Stimulated activated CD8-positive, alpha-beta memory T cell treated with anti-CD3 and anti-CD28 coated beads, Interleukin-15, amount 100 ng/mL, for 24 hours (primary cell): ENCODE results near the gene ASXL2.
"Not testable (repeated sequence)": the region's sequence is repeated elsewhere in the genome, so short reads cannot be mapped to it uniquely, and the experiment has no call there.

Experiments used
- DNase-seq: peaks from one replicate; pipeline ENCODE4 v3.0.0-alpha.2; 2020; ENCODE audit warnings: low read depth

The ASXL2 gene

DNA sequence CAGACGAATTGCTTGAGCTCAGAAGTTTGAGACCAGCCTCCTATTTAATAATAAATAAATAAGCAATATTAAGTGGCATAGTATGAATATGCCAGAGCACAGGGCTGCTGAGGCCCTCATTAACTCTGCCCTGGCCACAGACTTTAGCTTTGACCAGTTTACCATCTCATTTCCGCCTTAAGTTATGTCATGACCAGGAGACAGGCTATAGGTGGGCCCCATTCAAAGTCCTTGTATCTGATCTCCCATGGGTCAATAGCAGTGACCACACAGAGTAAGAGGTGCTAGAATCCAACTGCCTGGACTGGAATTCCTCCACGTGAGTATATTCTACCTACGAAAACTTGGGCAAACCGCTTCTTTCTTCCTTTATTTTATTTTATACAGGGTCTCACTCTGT lies 13.4 kb upstream of the ASXL2 start:
- DNase-seq, result no peak

DNA sequence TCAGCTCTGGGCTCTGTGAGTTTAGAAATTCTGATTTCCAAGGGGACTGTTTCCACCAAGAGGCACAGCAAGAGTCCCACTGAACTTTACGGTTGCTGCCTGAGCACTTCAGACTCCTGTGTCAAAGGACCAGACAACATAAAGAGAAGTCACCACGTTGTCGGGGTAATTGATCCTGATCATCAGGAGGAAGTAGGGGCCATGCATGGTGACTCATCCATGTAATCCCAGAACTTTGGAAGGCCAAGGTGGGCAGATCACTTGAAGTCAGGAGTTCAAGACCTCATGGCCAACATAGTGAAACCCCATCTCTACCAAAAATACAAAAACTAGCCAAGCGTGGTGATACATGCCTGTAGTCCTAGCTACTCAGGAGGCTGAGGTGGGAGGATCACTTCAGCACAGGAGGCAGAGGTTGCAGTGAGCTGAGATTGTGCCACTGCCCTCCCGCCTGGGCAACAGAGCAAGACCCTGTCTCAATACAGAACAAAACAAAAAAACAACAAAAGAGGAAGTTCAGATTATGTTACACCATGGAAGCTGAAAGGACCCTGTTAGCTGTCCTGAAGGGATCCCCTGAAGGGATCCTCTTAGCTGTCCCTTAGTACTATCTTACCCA lies 9.4 kb upstream of the ASXL2 start:
- DNase-seq, result no peak

DNA sequence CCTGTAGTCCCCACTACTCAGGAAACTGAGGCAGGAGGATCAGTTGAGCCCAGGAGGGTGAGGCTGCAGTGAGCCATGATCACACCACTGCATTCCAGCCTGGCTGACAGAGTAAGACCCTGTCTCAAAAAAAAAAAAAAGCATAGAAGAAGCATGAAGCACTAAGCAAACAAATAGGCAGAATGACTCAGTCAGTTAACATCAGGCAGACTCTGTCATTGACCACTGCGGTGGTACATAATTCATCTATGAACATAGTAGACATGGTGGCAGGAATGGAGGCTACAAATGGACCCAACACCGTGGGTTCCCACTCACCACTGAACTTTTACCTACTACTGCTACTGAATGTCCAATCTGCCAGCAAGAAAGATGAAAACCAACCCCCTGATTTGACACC lies 7.6 kb upstream of the ASXL2 start:
- no peak for DNase-seq

DNA sequence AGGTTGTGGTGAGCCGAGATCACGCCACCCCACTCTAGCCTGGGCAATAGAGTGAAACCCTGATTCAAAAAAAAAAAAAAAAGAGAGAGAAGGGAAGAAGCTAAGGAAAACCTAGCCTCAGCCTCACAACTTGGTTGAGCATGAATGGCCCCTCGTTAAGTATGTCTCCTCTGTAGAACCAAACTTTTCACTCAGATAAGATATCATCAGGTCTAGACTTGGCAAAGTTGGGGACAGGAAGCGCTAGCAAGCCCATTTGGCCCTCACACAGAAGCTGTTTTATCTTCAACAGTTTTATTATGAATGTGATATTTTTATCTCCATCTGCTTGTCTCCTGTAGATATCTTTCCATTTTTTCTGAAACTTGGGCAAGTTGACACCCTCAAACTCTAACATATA lies 3.5 kb upstream of the ASXL2 start:
- DNase-seq, result no peak

DNA sequence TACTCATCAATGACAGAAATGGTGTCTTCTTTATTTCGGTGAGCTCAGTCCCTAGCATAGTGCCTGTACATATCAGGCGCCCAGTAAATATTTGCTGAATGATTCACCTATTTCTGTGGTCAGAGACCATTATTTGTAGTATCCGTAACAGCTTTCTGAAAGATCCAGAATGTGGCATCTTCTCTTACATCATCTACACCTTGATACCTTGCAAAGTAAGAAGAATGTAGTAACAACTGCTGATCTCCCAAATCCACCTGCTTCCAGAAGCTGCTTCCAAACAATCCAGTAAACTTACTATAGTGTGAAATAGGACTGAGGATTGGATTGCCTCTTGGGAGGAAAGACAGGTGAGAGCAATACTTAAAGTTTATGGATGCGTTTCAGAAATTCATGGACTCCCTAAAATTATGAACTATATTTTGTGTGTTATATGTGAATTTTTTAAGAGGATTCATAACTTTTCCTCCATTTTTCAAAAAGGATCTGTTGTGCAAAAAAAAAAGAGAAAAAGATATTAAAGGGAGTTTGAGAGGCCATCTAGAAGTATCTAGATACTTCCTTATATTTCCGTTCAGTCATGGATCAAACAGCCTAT lies 945 bp upstream of the ASXL2 start:
- DNase-seq, result no peak

DNA sequence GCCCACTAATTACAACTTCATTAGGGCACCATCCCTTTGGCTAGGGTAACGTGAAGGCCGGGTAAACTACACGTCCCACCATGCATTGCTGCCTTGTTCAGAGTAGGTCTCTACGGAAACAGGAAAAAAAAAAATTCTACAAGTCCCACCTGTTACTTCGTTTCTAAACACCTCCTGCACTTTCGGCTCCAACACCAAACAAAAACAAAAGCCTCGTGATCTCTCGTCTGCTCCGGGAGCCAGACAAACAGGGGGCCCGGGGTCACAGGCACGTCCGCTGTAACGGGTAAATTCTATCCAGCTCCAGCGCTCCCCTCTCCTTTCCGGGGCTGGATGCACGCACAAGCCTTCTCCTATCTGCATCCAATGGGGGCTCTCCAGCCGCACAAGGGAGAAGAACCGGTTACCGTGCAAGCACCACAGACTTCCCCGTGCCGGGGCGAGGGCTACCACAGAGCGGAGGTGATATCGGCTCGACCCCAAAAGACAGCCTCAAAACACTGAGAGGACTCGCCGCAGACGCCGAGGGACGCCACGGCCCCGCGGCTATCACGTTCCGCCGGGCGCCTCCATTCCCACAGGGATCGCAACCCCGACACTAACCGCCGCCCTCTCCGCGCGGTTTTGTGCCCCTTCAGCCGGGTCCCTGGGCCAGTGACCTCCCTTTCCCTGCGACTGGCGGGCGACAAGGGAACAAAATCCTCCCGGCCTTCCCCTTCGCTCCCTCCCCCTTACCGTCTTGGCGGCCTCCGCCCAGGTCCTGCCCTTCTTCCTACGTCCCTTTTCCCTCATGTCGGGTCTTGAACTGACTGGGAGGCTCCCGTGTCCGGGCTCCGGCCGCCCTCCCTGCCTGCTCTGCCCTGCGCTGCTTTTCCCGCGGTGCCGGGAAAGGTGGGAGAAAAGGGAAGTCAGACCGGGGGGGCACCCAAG lies 591 bp downstream of the ASXL2 start:
- peak; percentile 14 for DNase-seq

DNA sequence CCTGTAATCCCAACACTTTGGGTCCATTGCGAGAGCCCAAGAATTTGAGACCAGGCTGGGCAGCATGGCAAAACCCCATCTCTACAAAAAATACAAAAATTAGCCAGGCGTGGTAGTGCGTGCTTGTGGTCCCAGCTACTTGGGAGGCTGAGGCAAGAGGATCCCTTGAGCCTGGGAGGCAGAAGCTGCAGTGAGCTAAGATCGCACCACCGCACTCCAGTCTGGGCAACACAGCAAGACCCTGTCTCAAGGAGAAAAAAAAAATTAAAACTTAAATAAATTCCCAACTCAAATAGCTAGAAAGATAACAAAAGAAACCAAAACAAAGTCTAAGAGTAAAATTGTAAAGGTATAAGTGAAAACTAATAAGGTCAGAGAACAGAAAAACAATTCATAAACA lies 6.2 kb downstream of the ASXL2 start:
- DNase-seq, result no peak

DNA sequence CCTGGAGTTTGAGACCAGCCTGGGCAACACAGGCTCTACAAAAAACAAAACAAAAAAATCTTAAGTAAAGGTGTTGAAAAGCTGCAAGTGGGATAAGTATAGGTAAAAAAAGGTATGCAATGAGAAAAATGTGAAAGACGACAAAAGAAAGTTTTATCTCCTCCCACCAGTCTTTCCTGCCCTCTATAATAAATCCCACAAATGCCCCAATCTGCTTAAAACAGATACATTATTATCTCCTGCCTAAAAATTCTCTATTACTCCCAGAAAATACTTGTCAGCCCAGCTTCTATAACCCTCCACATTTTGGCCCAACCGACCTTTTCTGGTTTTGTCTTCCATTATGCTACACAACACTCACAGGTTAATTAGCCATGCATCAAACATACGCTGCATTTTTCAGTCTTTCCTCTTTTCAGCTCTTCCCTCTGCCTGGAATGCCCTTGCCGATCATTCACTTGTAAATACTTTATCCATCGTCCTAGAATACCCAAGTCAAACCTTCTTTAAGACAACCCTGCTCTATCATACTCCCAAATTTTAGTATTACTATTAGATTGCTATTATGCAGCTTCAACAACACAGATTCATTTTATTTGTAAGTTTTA lies 10.8 kb downstream of the ASXL2 start:
- DNase-seq, result no peak

DNA sequence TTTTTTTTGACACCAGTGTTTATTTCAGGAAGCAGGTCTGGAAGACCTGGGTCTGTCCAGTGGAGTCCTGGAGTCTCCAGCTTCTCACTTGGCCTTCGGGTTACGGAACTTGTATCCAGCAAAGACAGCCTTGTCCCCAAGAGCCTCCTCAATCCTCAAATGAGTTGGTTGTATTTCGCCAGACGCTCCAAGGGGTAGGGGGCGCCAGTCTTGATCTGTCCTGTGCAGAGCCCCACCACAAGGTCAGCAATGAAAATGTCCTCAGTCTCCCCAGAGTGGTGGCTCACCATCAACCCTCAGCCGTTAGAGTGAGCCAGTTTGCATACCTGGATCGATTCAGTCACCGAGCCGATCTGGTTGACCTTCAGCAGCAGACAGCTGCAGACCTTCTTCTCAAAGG lies 21.9 kb downstream of the ASXL2 start:
- no peak for DNase-seq

DNA sequence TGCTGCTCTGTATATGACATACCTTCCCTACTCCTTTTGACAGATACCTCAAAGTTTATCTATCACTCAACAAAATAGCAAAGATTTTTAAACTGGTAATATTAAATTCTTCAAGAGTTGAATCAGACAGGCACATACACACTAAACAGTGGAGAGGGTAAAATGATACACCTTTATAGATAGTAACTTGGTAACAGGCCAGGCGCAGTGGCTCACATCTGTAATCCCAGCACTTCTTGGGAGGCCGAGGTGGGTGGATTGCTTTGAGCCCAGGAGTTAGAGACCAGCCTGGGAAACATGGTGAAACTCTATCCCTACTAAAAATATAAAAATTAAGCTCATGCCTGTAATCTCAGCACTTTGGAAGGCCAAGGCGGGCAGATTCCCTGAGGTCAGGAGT lies 23.2 kb downstream of the ASXL2 start:
- DNase-seq, result no peak

DNA sequence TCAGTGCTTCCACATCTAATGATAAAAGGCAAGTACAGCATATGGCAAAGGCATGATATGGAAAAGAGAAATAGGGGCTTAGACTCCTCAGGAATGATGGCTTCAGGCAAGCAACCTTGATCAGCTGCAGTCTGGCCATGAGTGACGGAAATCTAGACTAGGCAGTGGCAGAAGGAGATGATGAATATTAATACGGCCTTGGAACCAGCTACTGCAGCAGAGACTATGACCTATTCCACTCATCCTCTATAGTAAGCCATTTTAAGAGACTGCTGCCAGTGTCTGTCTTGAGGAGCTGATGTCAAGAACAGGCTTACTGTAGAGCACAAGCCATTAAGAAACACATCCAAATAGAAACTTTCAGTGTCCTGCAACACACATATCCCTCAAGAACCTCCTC lies 23.7 kb downstream of the ASXL2 start:
- DNase-seq, result no peak

DNA sequence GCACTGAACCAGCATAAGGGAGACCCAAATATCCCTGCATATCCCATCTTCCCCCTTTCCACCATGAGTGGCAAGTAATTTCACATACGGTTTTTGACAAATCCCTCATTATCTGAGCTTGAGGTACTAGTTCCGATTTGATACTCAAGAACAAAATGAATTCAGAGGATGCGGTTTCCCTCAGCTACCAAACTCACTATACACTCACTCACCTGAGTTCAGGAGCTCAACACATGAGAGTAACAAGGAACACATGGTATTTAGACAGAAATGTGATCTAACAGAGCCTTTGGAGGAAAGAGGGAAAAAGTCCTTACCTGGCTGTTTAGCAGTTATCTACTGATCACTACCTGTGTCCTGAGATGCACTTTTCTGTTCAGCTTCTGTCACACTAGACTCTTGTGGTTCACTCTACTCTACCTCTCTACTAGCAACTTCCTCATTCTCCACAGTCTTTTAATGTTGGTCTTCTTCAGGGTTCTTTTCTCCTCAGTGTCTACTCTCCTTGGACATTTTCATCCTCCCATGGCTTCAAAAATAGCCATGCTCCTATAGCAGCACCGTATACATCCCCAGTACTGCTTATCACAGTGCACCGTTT lies 25.1 kb downstream of the ASXL2 start:
- no peak for DNase-seq

DNA sequence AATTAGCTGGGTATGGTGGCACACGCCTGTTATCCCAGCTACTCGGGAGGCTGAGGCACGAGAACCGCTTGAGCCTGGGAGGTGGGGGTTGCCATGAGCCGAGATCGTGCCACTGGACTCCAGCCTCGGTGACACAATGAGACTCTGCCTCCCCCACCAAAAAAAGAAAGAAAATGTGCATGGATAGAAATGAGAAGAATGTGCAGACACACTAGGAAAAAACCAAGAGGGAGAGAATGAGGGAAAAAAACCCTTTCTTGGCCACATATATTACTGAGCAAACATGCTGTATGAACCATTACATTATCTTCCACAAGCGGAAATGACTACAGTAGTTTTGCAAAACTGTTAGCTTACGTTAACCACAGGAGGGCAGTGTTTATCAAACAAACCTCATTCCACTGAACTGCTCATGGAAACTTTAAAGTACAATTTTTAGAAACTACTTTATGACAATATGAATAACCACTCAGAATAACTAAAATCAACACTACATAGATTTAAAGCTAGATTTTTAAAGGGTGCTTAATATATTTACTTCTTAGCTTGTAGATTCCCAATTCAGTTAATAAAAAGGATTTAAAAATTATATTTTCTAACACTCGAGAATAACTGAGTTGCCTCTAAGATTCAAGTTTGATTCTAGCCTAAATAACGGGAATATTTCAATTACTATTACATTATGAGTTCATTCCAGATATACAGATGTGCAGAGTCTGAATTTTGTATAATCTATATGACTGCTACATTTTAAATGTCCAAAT lies 26.4 kb downstream of the ASXL2 start:
- DNase-seq, result no peak

DNA sequence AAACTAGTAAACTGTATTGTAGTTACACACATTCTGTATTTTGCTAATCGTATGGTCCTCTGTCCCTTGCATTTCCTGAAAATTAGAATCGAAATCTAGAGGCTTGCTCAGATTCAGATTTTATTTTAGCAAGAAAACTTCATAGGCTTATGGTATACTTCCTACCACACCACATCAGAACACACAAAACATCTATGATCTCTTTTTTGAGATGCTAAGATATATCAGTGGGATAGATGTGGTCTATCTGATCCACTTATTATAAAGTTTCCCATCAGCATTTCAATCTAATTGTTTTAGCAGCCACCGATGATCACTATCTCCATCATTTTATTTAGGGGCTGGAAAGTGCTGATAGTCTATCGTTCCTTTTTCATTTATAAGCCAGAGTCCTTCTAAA lies 27.9 kb downstream of the ASXL2 start:
- not testable (repeated sequence) for DNase-seq

DNA sequence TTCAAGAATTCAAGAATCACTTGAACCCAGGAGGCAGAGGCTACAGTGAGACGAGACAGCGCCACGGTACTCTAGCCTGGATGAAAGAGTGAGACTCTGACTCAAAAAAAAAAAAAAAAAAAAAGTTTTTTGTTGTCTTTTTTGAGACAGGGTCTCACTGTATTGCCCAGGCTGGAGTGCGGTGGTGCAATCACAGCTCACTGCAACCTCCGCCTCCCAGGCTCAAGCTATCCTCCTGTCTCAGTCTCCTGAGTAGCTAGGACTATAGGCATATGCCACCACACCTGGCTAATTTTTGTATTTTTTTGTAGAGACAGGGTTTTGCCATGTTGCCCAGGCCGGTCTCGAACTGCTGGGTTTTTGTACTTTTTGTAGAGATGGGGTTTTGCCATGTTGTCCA lies 28.9 kb downstream of the ASXL2 start:
- DNase-seq, result not testable (repeated sequence)

DNA sequence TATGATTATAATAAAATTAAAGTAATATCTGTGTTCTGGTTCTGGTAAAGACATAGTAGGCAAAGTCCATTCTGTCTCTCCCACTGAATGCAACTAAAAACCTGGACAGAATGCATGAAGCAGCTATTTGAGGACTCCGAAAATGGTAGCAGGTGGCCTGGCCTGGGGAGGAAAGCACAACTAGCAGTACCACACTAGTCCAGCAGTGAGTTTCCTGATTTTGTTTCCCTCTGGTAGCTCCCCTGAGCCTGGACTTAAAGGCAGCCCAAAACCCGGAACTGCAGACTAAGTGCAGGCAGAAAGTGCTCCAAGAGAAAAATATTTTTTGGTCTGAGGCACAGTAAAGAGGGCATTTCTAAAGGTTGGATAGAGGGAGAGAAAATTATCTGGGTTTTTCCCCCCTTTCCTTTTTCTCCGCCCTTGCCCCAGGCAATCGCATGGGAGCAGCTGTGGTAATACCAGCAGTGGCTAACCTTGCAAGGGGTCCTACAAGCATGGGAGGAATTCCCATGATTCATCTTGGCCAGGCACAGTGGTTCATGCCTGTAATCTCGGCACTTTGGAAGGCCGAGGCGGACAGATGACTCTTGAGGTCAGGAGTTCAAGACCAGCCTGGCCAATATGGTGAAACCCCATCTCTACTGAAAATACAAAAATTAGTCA lies 32.3 kb downstream of the ASXL2 start:
- no peak for DNase-seq

DNA sequence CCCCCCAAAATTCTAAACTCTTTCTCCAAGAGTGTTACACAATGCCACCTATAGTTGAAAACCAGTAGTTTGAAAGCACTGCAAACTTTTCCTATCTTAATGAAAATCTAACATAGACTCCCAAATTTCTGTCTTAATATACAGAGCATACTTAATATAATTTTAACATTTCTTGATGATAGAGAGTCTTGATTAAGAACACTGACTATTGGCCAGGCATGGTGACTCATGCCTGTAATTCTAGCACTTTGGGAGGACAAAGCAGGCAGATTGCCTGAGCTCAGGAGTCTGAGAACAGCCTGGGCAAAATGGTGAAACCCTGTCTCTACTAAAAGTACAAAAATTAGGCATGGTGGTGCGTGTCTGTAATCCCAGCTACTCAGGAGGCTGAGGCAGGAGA lies 34.2 kb downstream of the ASXL2 start:
- DNase-seq, result no peak

DNA sequence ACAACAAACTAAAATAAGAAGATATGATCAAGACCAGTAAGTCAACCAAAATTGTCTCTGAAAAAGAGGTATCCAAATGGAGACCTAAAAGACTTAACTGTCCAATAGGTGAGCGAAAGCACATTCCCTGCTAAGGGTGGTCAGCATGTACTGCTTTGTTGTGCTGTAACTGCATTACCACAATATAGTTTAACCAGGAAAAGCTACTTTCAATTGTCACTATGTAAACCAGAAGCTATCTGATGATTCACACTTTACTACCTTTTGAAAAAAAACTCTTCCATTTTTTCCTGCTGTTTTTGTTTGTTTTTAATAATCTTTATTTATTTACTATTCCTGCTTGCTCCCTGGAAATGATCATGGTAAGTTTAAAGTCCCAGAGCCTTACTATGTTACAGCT lies 36.1 kb downstream of the ASXL2 start:
- DNase-seq, result no peak

DNA sequence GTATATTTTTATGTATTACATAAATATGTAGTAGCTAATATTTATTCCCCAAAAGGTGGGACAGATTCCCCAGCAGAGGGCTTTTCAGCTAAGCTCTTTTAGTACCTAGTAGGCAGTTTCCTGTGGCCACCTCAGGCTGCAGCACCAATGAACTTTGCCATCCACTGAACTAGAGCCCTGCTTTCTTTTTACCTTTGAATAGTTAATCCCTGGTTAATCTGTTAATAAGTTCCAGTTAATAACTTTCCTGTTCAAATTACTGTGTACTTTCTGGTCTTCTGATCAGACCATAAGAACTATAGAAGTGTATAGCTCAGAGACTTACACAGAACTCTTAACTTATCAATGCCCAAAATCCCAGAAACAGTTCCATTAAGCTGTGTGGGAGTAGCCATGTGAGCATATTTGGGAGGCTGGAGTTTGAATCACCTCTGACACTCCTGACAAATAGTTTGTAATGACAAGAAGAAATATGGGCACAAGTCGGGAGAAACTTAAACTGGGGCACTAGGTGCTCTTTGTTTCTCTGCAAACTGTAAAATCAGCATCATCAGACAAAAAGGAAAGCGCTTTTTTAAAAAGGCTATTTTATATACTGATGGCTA lies 40.0 kb downstream of the ASXL2 start:
- no peak for DNase-seq

DNA sequence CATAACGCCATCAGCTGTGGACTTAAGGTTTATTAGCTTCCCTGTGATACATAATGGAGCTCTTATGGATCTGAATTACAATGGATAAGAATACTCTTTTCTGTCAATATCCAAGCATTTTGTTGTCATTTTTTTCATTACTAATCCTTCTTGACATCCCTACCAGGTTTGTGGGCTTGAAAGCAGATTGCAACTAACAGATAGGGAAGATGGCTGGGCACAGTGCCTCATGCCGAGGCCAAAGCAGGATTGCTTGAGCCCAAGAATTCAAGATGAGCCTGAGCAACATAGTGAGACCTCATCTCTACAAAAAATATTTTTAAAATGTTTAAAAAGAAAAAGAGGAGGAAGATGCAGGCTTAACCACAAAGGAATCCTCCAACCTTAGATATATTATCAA lies 42.4 kb downstream of the ASXL2 start:
- DNase-seq, result no peak

DNA sequence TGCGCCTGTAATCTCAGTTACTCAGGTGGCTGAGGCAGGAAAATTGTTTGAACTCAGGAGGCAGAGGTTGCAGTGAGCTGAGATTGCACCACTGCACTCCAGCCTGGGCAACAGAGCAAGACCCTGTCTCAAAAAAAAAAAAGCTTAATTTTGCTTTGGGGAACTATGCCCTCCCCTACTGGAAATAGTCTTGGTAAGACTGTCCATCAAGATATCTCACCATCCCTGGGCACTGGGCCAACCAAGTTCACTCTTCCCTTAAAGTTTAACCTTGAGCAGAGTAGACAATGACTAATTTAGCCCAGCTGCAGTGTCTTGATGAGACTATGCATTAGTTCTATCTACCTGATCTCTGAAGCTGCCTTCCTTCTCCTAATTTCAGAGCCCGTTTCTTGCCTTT lies 44.7 kb downstream of the ASXL2 start:
- no peak for DNase-seq
